ENCODE measurements around the gene APBA2.

GRCh38 chr15:28903555-28903954 is 17.8 kb downstream of the APBA2 start:
- TF ChIP-seq CTCF (IDR thresholded peaks at IDR 0.05; ENCODE audit: low read depth, low read length), result no peak
- no peak for TF ChIP-seq POLR2A (IDR thresholded peaks at IDR 0.05; ENCODE audit: extremely low read depth, insufficient read length)
- no peak for TF ChIP-seq MYC (IDR thresholded peaks at IDR 0.05; ENCODE audit: low read depth, low read length)
- no peak for TF ChIP-seq MAX (IDR thresholded peaks at IDR 0.05; ENCODE audit: low read depth, low read length)

Data from NB4 (cell line).